RCC 7860 (cell line): ENCODE measurements around the gene TSEN34.
"Not testable (repeated sequence)": the region's sequence is repeated elsewhere in the genome, so short reads cannot be mapped to it uniquely, and the experiment has no call there.

Source experiments
- DNase-seq: peaks from one replicate; pipeline ENCODE4 v3.0.0-alpha.2; 2015; ENCODE audit warnings: low spot score
- FAIRE-seq: peaks from 2 replicates; lab custom pipeline; 2012; peaks lifted over from hg19 to GRCh38; lab: Jason Lieb, UNC

The TSEN34 gene

GRCh38 chr19:54207193-54207592, 16.1 kb downstream of the TSEN34 start:
- not testable (repeated sequence) for DNase-seq, FAIRE-seq

- FAIRE-seq, result no peak
- DNase-seq, result no peak
Measured at GRCh38 chr19:54207676-54207982, 16.5 kb downstream of the TSEN34 start.

GRCh38 chr19:54207983-54208783, 17.1 kb downstream of the TSEN34 start:
- DNase-seq, result peak; percentile 19

GRCh38 chr19:54208784-54209057, 17.6 kb downstream of the TSEN34 start:
- FAIRE-seq, result no peak
- DNase-seq, result peak; percentile 8

More at GRCh38 chr19:54207983-54208783, 17.1 kb downstream of the TSEN34 start:
- FAIRE-seq, result no peak

GRCh38 chr19:54209058-54209810, 18.1 kb downstream of the TSEN34 start:
- FAIRE-seq (no peak), DNase-seq (peak; percentile 36)

GRCh38 chr19:54209811-54210494, 18.8 kb downstream of the TSEN34 start:
- FAIRE-seq (peak; percentile 95), DNase-seq (peak; percentile 95)

- DNase-seq (no peak), FAIRE-seq (no peak)
Measured at GRCh38 chr19:54211235-54211634, 20.1 kb downstream of the TSEN34 start.

GRCh38 chr19:54214217-54214616, 23.1 kb downstream of the TSEN34 start:
- not testable (repeated sequence) for FAIRE-seq, DNase-seq

GRCh38 chr19:54214734-54215133, 23.6 kb downstream of the TSEN34 start:
- FAIRE-seq, result not testable (repeated sequence)

GRCh38 chr19:54216869-54217268, 25.8 kb downstream of the TSEN34 start:
- DNase-seq, result no peak
- FAIRE-seq, result no peak

More at GRCh38 chr19:54214734-54215133, 23.6 kb downstream of the TSEN34 start:
- not testable (repeated sequence) for DNase-seq

- FAIRE-seq, DNase-seq: not testable (repeated sequence)
Measured at GRCh38 chr19:54217517-54218247, 26.6 kb downstream of the TSEN34 start.

GRCh38 chr19:54218259-54218658, 27.2 kb downstream of the TSEN34 start:
- FAIRE-seq, result no peak
- DNase-seq, result no peak

GRCh38 chr19:54218960-54219661, 28.0 kb downstream of the TSEN34 start:
- no peak for DNase-seq
- FAIRE-seq, result no peak

- DNase-seq, FAIRE-seq: not testable (repeated sequence)
Measured at GRCh38 chr19:54219702-54220101, 28.6 kb downstream of the TSEN34 start.

GRCh38 chr19:54221947-54222346, 30.8 kb downstream of the TSEN34 start:
- not testable (repeated sequence) for FAIRE-seq, DNase-seq

GRCh38 chr19:54222474-54223276, 31.6 kb downstream of the TSEN34 start, which contains the start of gene LILRB3:
TSS of gene LILRB3 (minus strand) at chr19:54223007. CDS start at chr19:54222976, 31 bp downstream.
- DNase-seq, FAIRE-seq: not testable (repeated sequence)

GRCh38 chr19:54223277-54223936, 32.3 kb downstream of the TSEN34 start:
- DNase-seq, FAIRE-seq: not testable (repeated sequence)

GRCh38 chr19:54223937-54224281, 32.8 kb downstream of the TSEN34 start:
- DNase-seq, FAIRE-seq: not testable (repeated sequence)

GRCh38 chr19:54224619-54225018, 33.5 kb downstream of the TSEN34 start:
- DNase-seq, FAIRE-seq: not testable (repeated sequence)
